ENCODE data around the gene ZNF679.
"Not testable (repeated sequence)": the region's sequence is repeated elsewhere in the genome, so short reads cannot be mapped to it uniquely, and the experiment has no call there.

Gene ZNF679

DNA sequence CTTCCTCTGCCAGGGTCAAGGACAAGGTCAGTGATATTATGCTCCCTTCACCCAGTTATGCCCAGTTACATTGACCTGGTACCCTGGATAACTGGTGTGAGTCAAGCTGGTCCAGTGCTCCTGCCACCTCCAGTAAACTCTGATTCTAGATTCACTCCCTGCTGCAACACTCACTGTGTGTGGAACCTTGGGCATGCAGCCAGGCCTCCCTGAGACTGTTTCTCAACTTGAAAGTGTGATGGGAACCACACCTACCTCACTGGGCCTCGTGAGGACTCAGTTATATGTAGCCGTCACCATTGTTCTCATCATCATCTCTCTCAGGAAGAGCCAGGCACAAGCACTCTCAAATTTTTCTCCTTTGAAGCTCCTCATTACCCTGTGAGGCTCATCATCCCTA lies 84.6 kb downstream of the ZNF679 start:
- DNase-seq (ENCODE audit: insufficient read length, low spot score) (no peak), FAIRE-seq (no peak)
- TF ChIP-seq, protein P1, sequence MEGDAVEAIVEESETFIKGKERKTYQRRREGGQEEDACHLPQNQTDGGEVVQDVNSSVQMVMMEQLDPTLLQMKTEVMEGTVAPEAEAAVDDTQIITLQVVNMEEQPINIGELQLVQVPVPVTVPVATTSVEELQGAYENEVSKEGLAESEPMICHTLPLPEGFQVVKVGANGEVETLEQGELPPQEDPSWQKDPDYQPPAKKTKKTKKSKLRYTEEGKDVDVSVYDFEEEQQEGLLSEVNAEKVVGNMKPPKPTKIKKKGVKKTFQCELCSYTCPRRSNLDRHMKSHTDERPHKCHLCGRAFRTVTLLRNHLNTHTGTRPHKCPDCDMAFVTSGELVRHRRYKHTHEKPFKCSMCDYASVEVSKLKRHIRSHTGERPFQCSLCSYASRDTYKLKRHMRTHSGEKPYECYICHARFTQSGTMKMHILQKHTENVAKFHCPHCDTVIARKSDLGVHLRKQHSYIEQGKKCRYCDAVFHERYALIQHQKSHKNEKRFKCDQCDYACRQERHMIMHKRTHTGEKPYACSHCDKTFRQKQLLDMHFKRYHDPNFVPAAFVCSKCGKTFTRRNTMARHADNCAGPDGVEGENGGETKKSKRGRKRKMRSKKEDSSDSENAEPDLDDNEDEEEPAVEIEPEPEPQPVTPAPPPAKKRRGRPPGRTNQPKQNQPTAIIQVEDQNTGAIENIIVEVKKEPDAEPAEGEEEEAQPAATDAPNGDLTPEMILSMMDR (IDR thresholded peaks at IDR 0.05; ENCODE audit: insufficient read depth, missing control alignments), result no peak

DNA sequence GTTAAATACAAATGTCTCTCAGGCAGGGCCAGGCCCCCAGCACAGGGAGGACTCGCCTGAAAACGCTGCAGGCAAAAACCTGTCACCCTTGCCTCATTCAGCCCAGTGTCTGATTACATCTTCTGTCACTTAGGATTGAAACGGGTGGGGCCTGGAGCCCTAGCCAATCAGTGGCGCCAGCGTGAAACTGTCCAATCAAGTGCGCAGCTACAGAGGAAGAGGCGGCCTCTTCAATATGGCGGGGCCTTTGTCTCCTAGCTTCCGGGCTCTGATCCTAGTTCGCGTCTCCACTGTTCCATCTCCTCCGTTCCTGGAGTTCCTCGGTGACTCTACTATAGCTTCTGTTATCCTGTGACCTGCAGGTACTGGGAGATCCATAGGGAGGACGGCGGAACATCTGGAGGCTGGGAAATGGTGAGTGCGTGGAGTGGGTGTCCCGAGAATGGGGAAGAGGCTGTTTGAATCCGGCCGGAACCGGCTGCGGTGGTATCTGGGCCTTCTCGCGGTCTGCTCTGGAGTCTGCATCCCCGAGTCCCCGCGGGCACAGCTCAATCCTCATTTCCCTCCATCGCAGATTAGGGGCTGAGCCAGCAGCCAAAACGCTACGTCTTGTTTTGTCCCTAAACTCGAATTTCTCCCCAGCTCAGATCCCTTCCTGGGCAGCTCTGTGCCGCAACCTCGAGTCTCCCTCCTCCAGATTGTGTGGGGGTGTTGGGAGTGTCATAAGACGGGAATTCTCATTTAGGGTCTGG lies 85.6 kb downstream of the ZNF679 start, which contains the start of gene ZNF736:
TSS of gene ZNF736 (plus strand) at position 222 of the 752 bp plus-strand sequence. CDS start at position 412, 190 bp downstream.
- peak; percentile 68 for DNase-seq (ENCODE audit: insufficient read length, low spot score)
- TF ChIP-seq, protein P1 (IDR thresholded peaks at IDR 0.05; ENCODE audit: insufficient read depth, missing control alignments), result no peak
- peak; percentile 74 for FAIRE-seq

DNA sequence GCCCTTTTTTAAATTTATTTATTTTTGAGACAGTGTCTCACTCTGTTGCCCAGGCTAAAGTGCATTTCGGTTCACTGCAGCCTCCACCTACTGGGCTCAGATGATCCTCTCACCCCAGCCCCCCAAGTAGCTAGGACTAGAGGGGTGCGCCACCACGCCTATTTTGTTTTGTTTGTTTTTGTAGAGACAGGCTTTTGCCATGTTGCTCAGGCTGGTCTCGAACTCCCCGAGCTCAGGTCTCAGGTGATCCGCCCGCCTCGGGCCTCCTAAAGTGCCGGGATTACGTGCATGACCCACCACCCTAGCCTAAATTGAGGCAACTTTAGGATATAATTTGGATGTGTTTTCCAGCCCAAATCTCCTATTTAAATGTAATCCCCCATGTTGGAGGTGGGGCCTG lies 86.3 kb downstream of the ZNF679 start:
- FAIRE-seq (no peak), DNase-seq (ENCODE audit: insufficient read length, low spot score) (no peak)
- TF ChIP-seq, protein P1 (IDR thresholded peaks at IDR 0.05; ENCODE audit: insufficient read depth, missing control alignments), result no peak

DNA sequence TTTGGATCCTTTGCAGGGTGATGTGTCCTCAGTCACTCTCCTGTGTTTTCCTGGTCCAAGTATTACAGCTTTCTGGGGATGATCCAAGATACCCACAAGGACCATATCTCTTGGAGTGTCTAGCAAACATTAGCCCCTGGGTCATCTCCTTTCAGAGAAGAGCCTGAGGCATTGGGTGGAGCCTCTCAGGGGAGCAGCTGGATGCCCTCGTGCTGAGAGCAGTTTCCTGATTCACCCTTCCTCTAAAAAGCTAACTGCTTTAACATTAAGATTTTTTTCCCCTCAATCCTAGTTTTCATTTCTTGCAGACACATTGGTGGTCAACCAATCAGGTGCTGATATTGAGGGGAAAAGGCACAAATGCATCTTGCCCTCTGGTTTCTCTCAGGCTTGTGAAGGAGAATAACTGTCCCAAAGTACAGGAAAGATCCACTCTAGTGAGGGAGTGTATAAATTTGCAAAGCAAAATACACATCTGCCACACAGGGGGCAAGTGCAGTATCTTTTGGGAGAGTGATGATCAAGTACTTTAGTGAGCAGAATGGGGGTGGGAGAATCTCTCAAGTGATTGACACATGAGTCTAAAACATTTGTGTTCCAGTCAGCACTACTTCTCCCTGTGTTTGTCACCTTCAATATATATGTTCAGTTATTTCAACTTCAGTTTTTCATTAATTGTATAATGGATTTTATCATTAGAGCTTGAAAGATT lies 87.9 kb downstream of the ZNF679 start:
- FAIRE-seq; DNase-seq (ENCODE audit: insufficient read length, low spot score): not testable (repeated sequence)
